GM12878 (cell line): Measurements from ENCODE around the gene DEFB114.

Experiments used
- CTCF ChIP-seq, 3 experiments: IDR thresholded peaks in 2 of 3; conservative IDR thresholded peaks in 1 of 3; 2 replicates each; pipeline ENCODE4 v1.5.1; 2011; ENCODE audit warnings: low read depth in 3 of 3, low read length in 3 of 3, mild to moderate bottlenecking in 3 of 3, control low read depth in 2 of 3, moderate library complexity in 2 of 3, inconsistent platforms in 1 of 3, mixed read lengths in 1 of 3; ENCODE audit not compliant: control insufficient read depth in 2 of 3, insufficient read depth in 1 of 3; ENCODE audit errors: extremely low read depth in 1 of 3
- ELK1 ChIP-seq: IDR thresholded peaks from 2 replicates; pipeline ENCODE4 v1.6.1; 2012; ENCODE audit warnings: low read depth, low read length, improper control_type of control experiment
- EZH2 ChIP-seq: IDR thresholded peaks from 2 replicates; pipeline ENCODE4 v1.6.1; 2012; ENCODE audit warnings: low read depth, mild to moderate bottlenecking, control low read depth, inconsistent platforms, low read length, borderline replicate concordance; ENCODE audit not compliant: control insufficient read depth
- POLR2AphosphoS2 ChIP-seq: IDR thresholded peaks from 2 replicates; pipeline ENCODE4 v1.6.1; 2011; ENCODE audit warnings: low read depth, mild to moderate bottlenecking, low read length, improper control_type of control experiment, moderate library complexity
- RAD21 ChIP-seq: IDR thresholded peaks from 2 replicates; pipeline ENCODE4 v1.6.1; 2011; ENCODE audit warnings: mild to moderate bottlenecking, low read depth, low read length, moderate library complexity; ENCODE audit not compliant: insufficient read depth
- YY1 ChIP-seq: IDR thresholded peaks from 2 replicates; pipeline ENCODE4 v1.6.1; 2011; ENCODE audit warnings: low read depth, mild to moderate bottlenecking, low read length
- ZNF274 ChIP-seq: IDR thresholded peaks from one replicate; pipeline ENCODE4 v1.8.0; 2011; ENCODE audit not compliant: insufficient read length, insufficient read depth

GRCh38 chr6:49955847-49956246 is 8.1 kb downstream of the DEFB114 start:
- TF ChIP-seq ELK1 (no peak), POLR2AphosphoS2 (no peak), YY1 (no peak), ZNF274 (no peak), RAD21 (no peak), CTCF (IDR thresholded peaks at IDR 0.05 in 2 of 3, conservative IDR thresholded peaks at IDR 0.05 in 1 of 3; ENCODE audit: control insufficient read depth in 2 of 3, extremely low read depth in 1 of 3, insufficient read depth in 1 of 3, low read depth in 3 of 3, low read length in 3 of 3) (no peak), EZH2 (no peak)
